ENCODE data around the gene BSPRY.
"Not testable (repeated sequence)": the region's sequence is repeated elsewhere in the genome, so short reads cannot be mapped to it uniquely, and the experiment has no call there.

The BSPRY gene

GRCh38 chr9:113398796-113399195 lies 49.5 kb downstream of the BSPRY start:
- DNase-seq: no peak

DNA sequence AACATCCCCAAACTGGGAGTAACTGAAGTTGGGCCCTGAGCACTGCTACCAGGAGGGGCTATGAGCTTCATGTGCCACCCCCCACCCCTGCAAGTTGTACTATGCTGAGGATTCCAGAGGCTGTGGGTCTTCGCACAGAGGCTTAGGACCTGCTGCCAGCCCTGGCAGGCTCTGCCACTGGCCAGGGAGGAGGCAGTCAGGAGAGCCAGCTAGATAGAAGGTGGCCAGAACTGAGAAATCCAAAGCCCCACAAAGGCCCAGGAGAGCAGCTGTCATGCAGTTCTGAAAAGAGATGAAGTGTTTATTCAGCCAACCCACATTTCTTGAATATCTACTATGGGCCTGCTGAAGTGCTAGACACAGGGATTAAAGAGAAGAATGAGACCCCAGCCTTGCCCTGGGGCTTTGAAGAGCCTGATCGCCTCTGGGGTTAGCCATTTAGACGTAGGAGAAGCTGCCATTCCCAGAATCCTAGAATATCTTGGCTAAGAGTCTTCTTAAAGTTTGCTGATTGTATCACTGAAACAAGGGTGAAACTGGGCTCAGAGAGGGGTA lies 50.4 kb downstream of the BSPRY start:
- DNase-seq: no peak

GRCh38 chr9:113401027-113401792 lies 51.9 kb downstream of the BSPRY start, which contains the start of gene ALAD:
ALAD (minus strand) TSS chr9:113401284; CDS start chr9:113393559, 7,725 bp downstream.
- peak; percentile 98 for DNase-seq

DNA sequence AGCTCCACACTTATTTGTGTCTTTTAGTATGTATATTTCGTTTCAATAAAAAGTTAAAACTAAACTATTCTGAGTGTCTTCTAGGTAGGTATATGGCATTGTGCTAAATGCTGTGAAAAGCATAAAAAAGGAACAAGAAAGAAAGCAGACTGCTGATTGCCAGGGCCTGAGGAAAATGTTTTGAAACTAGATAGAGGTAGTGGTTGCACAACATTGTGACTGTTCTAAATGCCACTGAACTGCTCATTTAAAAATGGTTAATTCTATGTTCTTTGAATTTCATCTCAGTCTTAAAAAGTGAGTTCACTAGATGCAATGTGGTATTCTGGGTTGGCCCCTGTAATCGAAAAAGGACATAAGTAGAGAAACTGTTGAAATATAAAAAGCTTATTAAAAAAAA lies 54.3 kb downstream of the BSPRY start:
- DNase-seq: peak; percentile 73

- DNase-seq: not testable (repeated sequence)
These were observed 57.0 kb downstream of the BSPRY start for GRCh38 chr9:113406353-113406752.

DNA sequence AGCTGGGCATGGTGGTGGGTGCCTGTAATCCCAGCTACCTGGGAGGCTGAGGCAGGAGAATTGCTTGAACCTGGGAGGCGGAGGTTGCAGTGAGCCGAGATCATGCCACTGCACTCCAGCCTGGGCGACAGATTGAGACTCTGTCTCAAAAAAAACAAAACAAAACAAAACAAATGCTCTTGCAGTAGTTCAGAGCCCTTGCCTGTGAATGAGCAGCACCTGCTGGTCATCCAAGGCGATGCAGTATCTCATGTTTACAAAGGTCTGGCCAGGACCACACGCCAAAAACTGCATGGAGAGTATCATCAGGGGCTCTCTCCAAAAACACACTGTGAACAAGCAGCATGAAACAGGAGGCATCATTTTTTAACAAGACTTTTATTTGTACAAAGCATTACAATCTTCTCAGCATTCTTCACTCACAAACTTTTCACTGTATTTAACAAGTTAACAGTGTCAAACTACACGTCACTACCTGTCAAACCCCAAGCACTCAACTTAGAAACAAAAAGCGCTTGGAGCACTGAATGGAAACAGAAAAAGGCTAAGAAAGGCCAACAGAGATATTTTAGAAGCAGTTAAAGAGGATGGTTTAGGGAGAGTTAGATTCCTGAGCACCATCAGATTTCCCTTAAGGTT lies 57.7 kb downstream of the BSPRY start:
- DNase-seq: peak; percentile 81

- peak; percentile 47 for DNase-seq
These were observed 60.1 kb downstream of the BSPRY start for GRCh38 chr9:113409481-113409880.

DNA sequence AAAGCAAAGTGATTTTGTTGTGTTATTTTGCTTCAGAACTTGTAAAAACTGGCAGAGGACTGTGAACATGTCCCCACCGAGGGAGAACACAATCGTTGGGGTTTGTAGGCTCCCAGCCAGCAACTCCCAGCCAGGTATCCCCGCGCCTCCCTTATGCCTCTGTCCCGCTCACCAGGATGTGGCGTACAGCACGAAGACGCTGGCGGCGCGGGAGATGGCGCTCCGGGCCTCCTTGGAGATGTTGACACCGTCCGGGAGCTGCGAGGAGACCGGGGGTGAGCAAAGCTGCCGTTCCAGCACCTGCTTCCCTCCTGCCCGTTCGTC lies 60.5 kb downstream of the BSPRY start:
- DNase-seq: no peak

GRCh38 chr9:113410207-113410864 lies 61.0 kb downstream of the BSPRY start, which contains the start of the genes C9orf43 and POLE3:
C9orf43 (plus strand) TSS chr9:113410747; CDS start chr9:113413494, 2,747 bp downstream.
POLE3 (minus strand) TSS chr9:113410675; CDS start chr9:113410293, 382 bp downstream.
- peak; percentile 98 for DNase-seq

DNA sequence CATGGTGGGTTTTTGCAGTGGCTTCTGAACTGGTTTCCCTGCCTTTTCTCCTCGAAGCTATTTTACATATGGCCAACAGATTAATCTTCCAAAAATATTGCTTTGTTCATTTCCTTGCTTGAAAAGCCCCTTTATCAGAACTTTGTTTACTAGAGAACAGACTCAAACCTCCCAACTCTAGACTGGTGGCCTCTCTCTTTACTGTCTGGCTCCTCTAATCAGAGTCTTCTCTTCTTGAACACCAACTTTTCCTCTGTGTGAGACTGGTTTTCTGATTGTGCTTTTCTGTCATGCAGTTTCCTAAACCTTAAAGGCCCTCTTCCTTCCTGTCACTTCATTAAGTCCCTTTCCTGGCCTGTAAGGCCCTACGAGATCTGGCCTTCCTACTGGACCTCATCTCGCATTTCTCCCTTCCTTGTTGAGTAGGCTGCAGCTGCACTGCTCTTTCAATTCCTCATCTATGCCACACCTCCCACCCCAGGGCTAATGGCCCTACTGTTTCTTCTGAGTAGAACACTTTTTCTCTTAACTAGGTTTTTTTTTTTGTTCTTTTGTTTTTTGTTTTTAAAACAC lies 66.9 kb downstream of the BSPRY start:
- DNase-seq: no peak

GRCh38 chr9:113417370-113417769 lies 68.0 kb downstream of the BSPRY start:
- no peak for DNase-seq

Data from OCI-M1 (cell line).